HUES6 (cell line): ENCODE results near the gene FARSA.
A peak's percentile ranks its signal among the peaks of the same experiment; 100 is the strongest.

ENCODE experiments used
- H3K27ac ChIP-seq: 2 replicates; pipeline ENCODE4 v1.7.0; 2013; ENCODE audit warnings: low read depth, mild to moderate bottlenecking, low read length, inconsistent platforms
- H3K27me3 ChIP-seq: 2 replicates; pipeline ENCODE4 v1.6.1; 2013; ENCODE audit warnings: low read length; ENCODE audit not compliant: control insufficient read depth, insufficient read depth
- H3K36me3 ChIP-seq: 2 replicates; pipeline ENCODE4 v1.6.1; 2013; ENCODE audit warnings: low read length; ENCODE audit not compliant: control insufficient read depth, insufficient read depth
- H3K4me1 ChIP-seq: 2 replicates; pipeline ENCODE4 v1.6.1; 2013; ENCODE audit warnings: low read length; ENCODE audit not compliant: control insufficient read depth, insufficient read depth
- H3K4me3 ChIP-seq: 2 replicates; pipeline ENCODE4 v1.5.1; 2013; ENCODE audit warnings: low read depth, low read length
- H3K9ac ChIP-seq: one replicate; pipeline ENCODE4 v1.6.1; 2013; ENCODE audit warnings: mild to moderate bottlenecking, low read length
- H3K9me3 ChIP-seq: 2 replicates; pipeline ENCODE4 v1.6.1; 2013; ENCODE audit warnings: low read depth, low read length; ENCODE audit not compliant: control insufficient read depth, insufficient read depth

Gene FARSA

GRCh38 chr19:12885749-12886650 is 47.5 kb downstream of the FARSA start:
- Histone ChIP-seq H3K4me3 (peak overlapping the region; percentile 87), H3K4me1 (peaks cover 9% of the 10 kb centered on the region), H3K9ac (peak overlapping the region; percentile 67), H3K36me3 (no peaks in the 10 kb centered on the region), H3K27me3 (peaks cover 41% of the 10 kb centered on the region), H3K9me3 (peaks cover 15% of the 10 kb centered on the region; the same call in 1 of the 2 replicates), H3K27ac (no peak overlapping the region)

GRCh38 chr19:12884926-12885748 is 48.4 kb downstream of the FARSA start:
- peak overlapping the region; percentile 87 for H3K4me3 ChIP-seq
- H3K36me3 ChIP-seq = no peaks in the 10 kb centered on the region
- H3K9me3 ChIP-seq = peaks cover 15% of the 10 kb centered on the region; the same call in 1 of the 2 replicates
- H3K4me1 ChIP-seq = peaks cover 9% of the 10 kb centered on the region
- H3K27ac ChIP-seq = no peak overlapping the region
- peak overlapping the region; percentile 65 for H3K9ac ChIP-seq
- H3K27me3 ChIP-seq = peaks cover 48% of the 10 kb centered on the region

- Histone ChIP-seq H3K4me1 (peaks cover 9% of the 10 kb centered on the region), H3K36me3 (no peaks in the 10 kb centered on the region), H3K9ac (peak overlapping the region; percentile 29), H3K27ac (no peak overlapping the region), H3K4me3 (peak overlapping the region; percentile 87), H3K27me3 (peaks cover 51% of the 10 kb centered on the region), H3K9me3 (peaks cover 15% of the 10 kb centered on the region; the same call in 1 of the 2 replicates)
These were observed 48.9 kb downstream of the FARSA start for GRCh38 chr19:12884627-12884925.

- Histone ChIP-seq H3K9me3 (peaks cover 15% of the 10 kb centered on the region; the same call in 1 of the 2 replicates), H3K27ac (no peak overlapping the region), H3K4me1 (peaks cover 9% of the 10 kb centered on the region), H3K27me3 (peaks cover 51% of the 10 kb centered on the region), H3K4me3 (no peak overlapping the region), H3K36me3 (no peaks in the 10 kb centered on the region), H3K9ac (no peak overlapping the region)
These were observed 49.3 kb downstream of the FARSA start for GRCh38 chr19:12884202-12884601.

- peaks cover 9% of the 10 kb centered on the region for H3K36me3 ChIP-seq
- no peak overlapping the region for H3K9ac ChIP-seq
- H3K27me3 ChIP-seq = peaks cover 46% of the 10 kb centered on the region
- H3K27ac ChIP-seq = no peak overlapping the region
- peaks cover 9% of the 10 kb centered on the region for H3K4me1 ChIP-seq
- H3K4me3 ChIP-seq = no peak overlapping the region
- peaks cover 15% of the 10 kb centered on the region; the same call in 1 of the 2 replicates for H3K9me3 ChIP-seq
These were observed 50.9 kb downstream of the FARSA start for GRCh38 chr19:12882589-12882988.

- Histone ChIP-seq H3K9ac (peak within 1 kb of the TSS; percentile 76), H3K36me3 (peaks cover 9% of the 10 kb centered on the region), H3K4me1 (peaks cover 7% of the 10 kb centered on the region), H3K27me3 (peaks cover 33% of the 10 kb centered on the region), H3K9me3 (peaks cover 15% of the 10 kb centered on the region; the same call in 1 of the 2 replicates), H3K4me3 (peak within 1 kb of the TSS; percentile 89), H3K27ac (peak within 1 kb of the TSS; percentile 45; the same call in 1 of the 2 replicates)
These were observed 52.2 kb downstream of the FARSA start, which contains the start of gene DNASE2 for GRCh38 chr19:12881172-12881808. Gene DNASE2, minus strand, starts transcription at chr19:12881449. Its CDS starts 74 bp downstream, at chr19:12881375.

GRCh38 chr19:12880551-12881171 is 52.9 kb downstream of the FARSA start:
- peaks cover 26% of the 10 kb centered on the region for H3K27me3 ChIP-seq
- peak overlapping the region; percentile 45; the same call in 1 of the 2 replicates for H3K27ac ChIP-seq
- peaks cover 9% of the 10 kb centered on the region for H3K36me3 ChIP-seq
- H3K9ac ChIP-seq = peak overlapping the region; percentile 76
- H3K4me1 ChIP-seq = peaks cover 6% of the 10 kb centered on the region
- H3K4me3 ChIP-seq = peak overlapping the region; percentile 89
- H3K9me3 ChIP-seq = peaks cover 15% of the 10 kb centered on the region; the same call in 1 of the 2 replicates

GRCh38 chr19:12875086-12875485 is 58.4 kb downstream of the FARSA start:
- Histone ChIP-seq H3K4me3 (no peak overlapping the region), H3K36me3 (peaks cover 12% of the 10 kb centered on the region), H3K4me1 (no peaks in the 10 kb centered on the region), H3K9me3 (no peaks in the 10 kb centered on the region), H3K9ac (no peak overlapping the region), H3K27ac (no peak overlapping the region), H3K27me3 (peaks cover 24% of the 10 kb centered on the region)

GRCh38 chr19:12873891-12874745 is 59.4 kb downstream of the FARSA start:
- Histone ChIP-seq H3K4me1 (no peaks in the 10 kb centered on the region), H3K4me3 (peak overlapping the region; percentile 39), H3K36me3 (peaks cover 12% of the 10 kb centered on the region), H3K27ac (no peak overlapping the region), H3K27me3 (peaks cover 22% of the 10 kb centered on the region), H3K9me3 (no peaks in the 10 kb centered on the region), H3K9ac (no peak overlapping the region)
